ENCODE data around the gene MYL7.

- no peak for TF ChIP-seq TCF7L2 (IDR thresholded peaks at IDR 0.05; ENCODE audit: borderline replicate concordance, extremely low read depth, insufficient read depth, insufficient read length)
- TF ChIP-seq POLR2AphosphoS5 (IDR thresholded peaks at IDR 0.05; ENCODE audit: low read depth, low read length): no peak
- TF ChIP-seq, protein P1, sequence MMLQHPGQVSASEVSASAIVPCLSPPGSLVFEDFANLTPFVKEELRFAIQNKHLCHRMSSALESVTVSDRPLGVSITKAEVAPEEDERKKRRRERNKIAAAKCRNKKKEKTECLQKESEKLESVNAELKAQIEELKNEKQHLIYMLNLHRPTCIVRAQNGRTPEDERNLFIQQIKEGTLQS (IDR thresholded peaks at IDR 0.05): no peak
- no peak for TF ChIP-seq CTCF (IDR thresholded peaks at IDR 0.05 in 2 of 3, conservative IDR thresholded peaks at IDR 0.05 in 1 of 3; ENCODE audit: borderline replicate concordance in 1 of 3, insufficient read depth in 1 of 3, low read depth in 2 of 3, low read length in 2 of 3)
- TF ChIP-seq, protein P2, sequence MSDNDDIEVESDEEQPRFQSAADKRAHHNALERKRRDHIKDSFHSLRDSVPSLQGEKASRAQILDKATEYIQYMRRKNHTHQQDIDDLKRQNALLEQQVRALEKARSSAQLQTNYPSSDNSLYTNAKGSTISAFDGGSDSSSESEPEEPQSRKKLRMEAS (IDR thresholded peaks at IDR 0.05): no peak
- no peak for TF ChIP-seq POLR2A (IDR thresholded peaks at IDR 0.05; ENCODE audit: borderline replicate concordance, extremely low read depth, insufficient read depth, insufficient read length)
- no peak for TF ChIP-seq SP1 (IDR thresholded peaks at IDR 0.05; ENCODE audit: low read depth)
Measured at GRCh38 chr7:44148166-44148565, 7.0 kb upstream of the MYL7 start.

All from HCT116 (cell line).